ENCODE measurements around the gene SMIM27. TPM values are rescaled to one million over a fixed set of nuclear protein-coding genes. Genes with fewer than 3 reads are reported as not detected.
A peak's percentile ranks its signal among the peaks of the same experiment; 100 is the strongest.

The SMIM27 gene
- total and polyA plus RNA-seq, 2 of the 13 experiments (the other 11 are each of a cell fraction or from before 2014, with no cell fraction given): 17.9 to 19.0 TPM

DNA sequence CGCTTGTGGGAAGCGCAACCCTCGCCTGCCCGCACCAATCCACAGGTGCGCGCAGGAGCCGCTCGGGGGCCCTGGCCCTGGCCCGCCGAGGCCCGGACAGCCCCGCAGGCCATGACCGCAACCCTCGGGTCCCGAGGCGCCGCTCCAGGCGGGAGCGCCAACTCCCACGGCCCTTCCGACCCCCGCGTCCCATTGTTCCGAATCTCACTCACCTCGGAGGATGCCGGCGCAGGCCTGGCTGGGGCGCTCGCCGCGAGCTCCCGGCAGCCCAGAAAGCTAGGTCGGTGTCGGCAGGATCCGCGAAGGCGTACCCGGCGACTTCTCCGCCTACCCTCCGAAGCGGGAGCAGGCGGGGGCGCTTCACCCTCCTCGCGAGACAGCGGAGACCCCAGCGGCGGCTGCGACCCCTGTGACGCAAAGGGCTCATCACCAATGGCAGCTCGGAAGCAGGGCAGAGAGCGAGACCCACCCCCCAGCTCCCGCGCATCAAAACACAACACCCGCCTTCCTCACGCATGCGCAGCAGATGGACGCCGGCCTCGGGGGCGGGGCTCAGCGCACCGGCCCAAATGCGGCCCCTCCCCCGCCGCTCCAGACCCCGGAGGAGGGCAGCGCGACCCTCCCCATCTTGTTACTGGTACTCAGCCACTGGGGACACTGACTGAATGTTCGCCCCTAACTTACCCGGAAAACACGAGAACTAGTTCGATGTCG, 1.4 kb upstream of the SMIM27 start (continued):
- 0 out of 2 replicates have a peak, but pooled peaks have one; percentile 8 for TF ChIP-seq ZNF792 (CRISPR knock-in tag; IDR thresholded peaks at IDR 0.05)
- TF ChIP-seq ZNF274 (CRISPR knock-in tag; IDR thresholded peaks at IDR 0.05): peak; percentile 19; the same call in 1 of the 2 replicates
- TF ChIP-seq KAT7 (CRISPR knock-in tag; IDR thresholded peaks at IDR 0.05; ENCODE audit: borderline replicate concordance): peak; percentile 56; the same call in 1 of the 2 replicates
- TF ChIP-seq SATB2 (CRISPR knock-in tag; IDR thresholded peaks at IDR 0.05): no peak
- peak; percentile 39; the same call in 1 of the 2 replicates for TF ChIP-seq ZNF431 (CRISPR knock-in tag; IDR thresholded peaks at IDR 0.05; ENCODE audit: borderline replicate concordance, low read depth)
- TF ChIP-seq, protein P1, sequence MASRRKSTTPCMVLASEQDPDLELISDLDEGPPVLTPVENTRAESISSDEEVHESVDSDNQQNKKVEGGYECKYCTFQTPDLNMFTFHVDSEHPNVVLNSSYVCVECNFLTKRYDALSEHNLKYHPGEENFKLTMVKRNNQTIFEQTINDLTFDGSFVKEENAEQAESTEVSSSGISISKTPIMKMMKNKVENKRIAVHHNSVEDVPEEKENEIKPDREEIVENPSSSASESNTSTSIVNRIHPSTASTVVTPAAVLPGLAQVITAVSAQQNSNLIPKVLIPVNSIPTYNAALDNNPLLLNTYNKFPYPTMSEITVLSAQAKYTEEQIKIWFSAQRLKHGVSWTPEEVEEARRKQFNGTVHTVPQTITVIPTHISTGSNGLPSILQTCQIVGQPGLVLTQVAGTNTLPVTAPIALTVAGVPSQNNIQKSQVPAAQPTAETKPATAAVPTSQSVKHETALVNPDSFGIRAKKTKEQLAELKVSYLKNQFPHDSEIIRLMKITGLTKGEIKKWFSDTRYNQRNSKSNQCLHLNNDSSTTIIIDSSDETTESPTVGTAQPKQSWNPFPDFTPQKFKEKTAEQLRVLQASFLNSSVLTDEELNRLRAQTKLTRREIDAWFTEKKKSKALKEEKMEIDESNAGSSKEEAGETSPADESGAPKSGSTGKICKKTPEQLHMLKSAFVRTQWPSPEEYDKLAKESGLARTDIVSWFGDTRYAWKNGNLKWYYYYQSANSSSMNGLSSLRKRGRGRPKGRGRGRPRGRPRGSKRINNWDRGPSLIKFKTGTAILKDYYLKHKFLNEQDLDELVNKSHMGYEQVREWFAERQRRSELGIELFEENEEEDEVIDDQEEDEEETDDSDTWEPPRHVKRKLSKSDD (CRISPR knock-in tag; IDR thresholded peaks at IDR 0.05; ENCODE audit: low read depth): no peak
- TF ChIP-seq CENPT (CRISPR knock-in tag; IDR thresholded peaks at IDR 0.05; ENCODE audit: low read depth): no peak
- TF ChIP-seq JUNB (CRISPR knock-in tag; IDR thresholded peaks at IDR 0.05; ENCODE audit: borderline replicate concordance): no peak
- no peak for TF ChIP-seq ZNF124 (CRISPR knock-in tag; IDR thresholded peaks at IDR 0.05)
- TF ChIP-seq CHD2 (IDR thresholded peaks at IDR 0.05; ENCODE audit: low read depth, low read length): peak; percentile 98
- no peak for TF ChIP-seq DR1 (CRISPR knock-in tag; IDR thresholded peaks at IDR 0.05)
- no peak for TF ChIP-seq SOX6 (IDR thresholded peaks at IDR 0.05)
- TF ChIP-seq SOX6 (CRISPR knock-in tag; IDR thresholded peaks at IDR 0.05): 0 out of 2 replicates have a peak, but pooled peaks have one; percentile 4
- TF ChIP-seq GATAD2A (CRISPR knock-in tag; IDR thresholded peaks at IDR 0.05): peak; percentile 65
- peak; percentile 70; the same call in 1 of the 2 replicates for TF ChIP-seq RXRA (CRISPR knock-in tag; IDR thresholded peaks at IDR 0.05)
- TF ChIP-seq MAZ (IDR thresholded peaks at IDR 0.05; ENCODE audit: borderline replicate concordance, low read depth, low read length): peak; percentile 80
- TF ChIP-seq MAZ (CRISPR knock-in tag; IDR thresholded peaks at IDR 0.05; ENCODE audit: low read depth): peak; percentile 85
- TF ChIP-seq NFKB2 (CRISPR knock-in tag; IDR thresholded peaks at IDR 0.05; ENCODE audit: borderline replicate concordance): peak; percentile 75; the same call in 1 of the 2 replicates
- TF ChIP-seq, protein P2, sequence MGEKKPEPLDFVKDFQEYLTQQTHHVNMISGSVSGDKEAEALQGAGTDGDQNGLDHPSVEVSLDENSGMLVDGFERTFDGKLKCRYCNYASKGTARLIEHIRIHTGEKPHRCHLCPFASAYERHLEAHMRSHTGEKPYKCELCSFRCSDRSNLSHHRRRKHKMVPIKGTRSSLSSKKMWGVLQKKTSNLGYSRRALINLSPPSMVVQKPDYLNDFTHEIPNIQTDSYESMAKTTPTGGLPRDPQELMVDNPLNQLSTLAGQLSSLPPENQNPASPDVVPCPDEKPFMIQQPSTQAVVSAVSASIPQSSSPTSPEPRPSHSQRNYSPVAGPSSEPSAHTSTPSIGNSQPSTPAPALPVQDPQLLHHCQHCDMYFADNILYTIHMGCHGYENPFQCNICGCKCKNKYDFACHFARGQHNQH (CRISPR knock-in tag; IDR thresholded peaks at IDR 0.05): peak; percentile 19; the same call in 1 of the 2 replicates
- TF ChIP-seq YY1 (IDR thresholded peaks at IDR 0.05; ENCODE audit: insufficient read depth, insufficient replicate concordance, low read depth, low read length): peak; percentile 41
- no peak for TF ChIP-seq CEBPB (IDR thresholded peaks at IDR 0.05; ENCODE audit: borderline replicate concordance, low read depth, low read length)
- TF ChIP-seq FOXP1 (IDR thresholded peaks at IDR 0.05): no peak
- TF ChIP-seq FOXP1 (CRISPR knock-in tag; IDR thresholded peaks at IDR 0.05): peak; percentile 57
- no peak for TF ChIP-seq EHMT2 (IDR thresholded peaks at IDR 0.05; ENCODE audit: borderline replicate concordance, low read depth, low read length)
- TF ChIP-seq KMT2B (CRISPR knock-in tag; IDR thresholded peaks at IDR 0.05): peak; percentile 88
- TF ChIP-seq, protein P3, sequence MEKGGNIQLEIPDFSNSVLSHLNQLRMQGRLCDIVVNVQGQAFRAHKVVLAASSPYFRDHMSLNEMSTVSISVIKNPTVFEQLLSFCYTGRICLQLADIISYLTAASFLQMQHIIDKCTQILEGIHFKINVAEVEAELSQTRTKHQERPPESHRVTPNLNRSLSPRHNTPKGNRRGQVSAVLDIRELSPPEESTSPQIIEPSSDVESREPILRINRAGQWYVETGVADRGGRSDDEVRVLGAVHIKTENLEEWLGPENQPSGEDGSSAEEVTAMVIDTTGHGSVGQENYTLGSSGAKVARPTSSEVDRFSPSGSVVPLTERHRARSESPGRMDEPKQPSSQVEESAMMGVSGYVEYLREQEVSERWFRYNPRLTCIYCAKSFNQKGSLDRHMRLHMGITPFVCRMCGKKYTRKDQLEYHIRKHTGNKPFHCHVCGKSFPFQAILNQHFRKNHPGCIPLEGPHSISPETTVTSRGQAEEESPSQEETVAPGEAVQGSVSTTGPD (CRISPR knock-in tag; IDR thresholded peaks at IDR 0.05): no peak

Data from HepG2 (cell line).